Skeletal muscle satellite cell (primary cell): ENCODE data around the gene DOC2B.
"Not testable (repeated sequence)": the region's sequence is repeated elsewhere in the genome, so short reads cannot be mapped to it uniquely, and the experiment has no call there.

Experiments used
- H3K27me3 ChIP-seq: 2 replicates; pipeline ENCODE4 v1.7.0; 2013; ENCODE audit warnings: low read length; ENCODE audit not compliant: control insufficient read depth, insufficient read depth
- H3K36me3 ChIP-seq: 2 replicates; pipeline ENCODE4 v1.7.0; 2013; ENCODE audit warnings: mild to moderate bottlenecking, control low read depth, low read length; ENCODE audit not compliant: insufficient read depth
- H3K4me1 ChIP-seq: 2 replicates; pipeline ENCODE4 v1.7.0; 2013; ENCODE audit warnings: low read length; ENCODE audit not compliant: control insufficient read depth, insufficient read depth
- H3K4me2 ChIP-seq: 2 replicates; pipeline ENCODE4 v1.7.0; 2013; ENCODE audit warnings: mild to moderate bottlenecking, low read length
- H3K4me3 ChIP-seq: 2 replicates; pipeline ENCODE4 v1.7.0; 2013; ENCODE audit warnings: low read length
- H3K9ac ChIP-seq: 2 replicates; pipeline ENCODE4 v1.7.0; 2013; ENCODE audit warnings: mild to moderate bottlenecking, low read depth, low read length, moderate library complexity
- H3K9me3 ChIP-seq: replicated peaks from 2 replicates; pipeline ENCODE4 v1.7.0; 2013; ENCODE audit warnings: mild to moderate bottlenecking, control low read depth, low read length

Gene DOC2B

DNA sequence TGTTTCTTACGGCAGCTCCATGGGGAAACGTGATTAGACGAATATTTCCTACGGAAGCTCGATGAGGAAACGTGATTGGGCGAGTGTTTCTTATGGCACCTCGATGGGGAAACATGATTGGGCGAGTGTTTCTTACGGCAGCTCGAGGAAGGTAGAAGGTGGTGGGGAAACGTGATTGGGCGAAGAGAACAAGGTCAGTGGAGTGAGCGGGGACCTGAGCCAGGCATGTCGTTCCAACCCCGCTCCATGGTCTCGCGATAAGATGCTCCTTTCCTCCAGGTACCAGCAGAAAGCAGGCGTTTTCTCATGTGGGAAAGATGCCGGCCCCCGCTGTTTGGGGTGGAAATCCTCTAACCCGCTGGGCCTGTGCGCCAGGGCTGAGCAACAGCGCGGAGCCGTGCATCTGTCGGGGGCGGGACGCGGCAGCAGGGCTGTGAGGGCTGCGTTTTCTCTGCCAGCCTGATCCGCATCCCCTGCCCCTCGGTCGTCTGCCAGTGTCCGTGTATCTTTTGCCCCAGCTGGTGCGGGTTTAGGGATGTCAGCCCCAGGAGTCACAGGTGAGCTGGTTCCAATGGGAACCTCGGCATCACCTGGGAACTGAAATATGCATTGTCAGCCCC lies 25.6 kb upstream of the DOC2B start:
- H3K4me1 ChIP-seq: no peaks in the 10 kb centered on the region
- no peaks in the 10 kb centered on the region for H3K9me3 ChIP-seq
- peaks cover 20% of the 10 kb centered on the region for H3K27me3 ChIP-seq
- no peak overlapping the region for H3K9ac ChIP-seq
- no peaks in the 10 kb centered on the region for H3K36me3 ChIP-seq
- no peak overlapping the region for H3K4me2 ChIP-seq
- H3K4me3 ChIP-seq: no peak overlapping the region

DNA sequence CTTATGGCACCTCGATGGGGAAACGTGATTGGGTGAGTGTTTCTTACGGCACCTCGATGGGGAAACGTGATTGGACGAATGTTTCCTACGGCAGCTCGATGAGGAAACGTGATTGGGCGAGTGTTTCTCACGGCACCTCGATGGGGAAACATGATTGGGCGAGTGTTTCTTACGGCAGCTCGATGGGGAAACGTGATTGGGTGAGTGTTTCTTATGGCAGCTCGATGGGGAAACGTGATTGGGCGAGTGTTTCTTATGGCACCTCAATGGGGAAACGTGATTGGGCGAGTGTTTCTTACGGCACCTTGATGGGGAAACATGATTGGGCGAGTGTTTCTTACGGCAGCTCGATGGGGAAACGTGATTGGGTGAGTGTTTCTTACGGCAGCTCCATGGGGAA lies 25.0 kb upstream of the DOC2B start:
- not testable (repeated sequence) for H3K4me3 ChIP-seq, H3K9ac ChIP-seq, H3K36me3 ChIP-seq, H3K4me2 ChIP-seq, H3K9me3 ChIP-seq, H3K4me1 ChIP-seq
- peaks cover 24% of the 10 kb centered on the region for H3K27me3 ChIP-seq

DNA sequence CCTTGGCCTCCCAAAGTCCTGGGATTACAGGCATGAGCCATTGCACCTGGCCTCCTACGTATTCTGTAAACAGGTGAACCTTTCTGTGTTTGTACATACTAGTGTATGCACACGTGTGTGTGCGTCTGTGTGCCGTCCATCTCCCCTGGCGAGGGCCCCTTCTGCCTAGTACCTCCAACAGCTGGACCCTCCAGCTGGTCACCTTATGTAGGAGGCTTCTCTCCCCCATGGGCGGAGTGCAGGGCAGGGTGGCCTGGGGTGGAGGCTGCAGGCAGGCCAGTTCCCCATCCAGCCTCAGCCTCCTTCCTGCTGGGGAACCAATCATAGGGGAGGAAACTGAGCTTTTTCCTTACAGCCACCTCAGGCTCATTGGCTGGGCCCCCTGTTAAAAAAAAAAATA lies 24.4 kb upstream of the DOC2B start:
- Histone ChIP-seq H3K4me1 (no peaks in the 10 kb centered on the region), H3K36me3 (no peaks in the 10 kb centered on the region), H3K9ac (no peak overlapping the region), H3K4me2 (no peak overlapping the region), H3K4me3 (no peak overlapping the region), H3K27me3 (peaks cover 28% of the 10 kb centered on the region), H3K9me3 (no peaks in the 10 kb centered on the region)

DNA sequence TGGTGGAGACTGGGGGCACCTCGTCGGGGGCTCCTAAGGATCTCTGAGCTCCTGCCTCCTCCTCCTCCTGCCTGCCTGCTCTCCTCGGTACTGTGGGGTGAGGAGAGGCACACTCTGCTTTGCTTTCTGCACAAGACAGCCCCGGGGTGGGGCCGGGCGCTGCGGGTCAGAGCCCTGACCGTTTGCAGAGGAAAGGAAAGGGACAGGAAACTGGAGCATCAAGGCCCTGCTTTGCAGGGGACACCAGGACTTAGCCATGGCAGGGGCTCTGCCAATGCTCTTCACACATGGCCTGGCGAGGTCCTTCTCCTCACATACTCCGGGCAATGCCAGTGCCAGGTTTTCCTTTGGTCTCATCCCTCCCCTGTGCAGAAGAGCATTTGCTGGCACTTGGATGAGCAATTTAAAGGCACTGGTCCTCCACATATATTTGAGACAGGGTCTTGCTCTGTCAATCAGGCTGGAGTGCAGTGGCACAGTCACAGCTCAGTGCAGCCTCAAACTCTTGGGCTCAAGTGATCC lies 23.8 kb upstream of the DOC2B start:
- Histone ChIP-seq H3K4me2 (no peak overlapping the region), H3K27me3 (peaks cover 33% of the 10 kb centered on the region), H3K36me3 (no peaks in the 10 kb centered on the region), H3K4me1 (no peaks in the 10 kb centered on the region), H3K9me3 (no peaks in the 10 kb centered on the region), H3K9ac (no peak overlapping the region), H3K4me3 (no peak overlapping the region)

DNA sequence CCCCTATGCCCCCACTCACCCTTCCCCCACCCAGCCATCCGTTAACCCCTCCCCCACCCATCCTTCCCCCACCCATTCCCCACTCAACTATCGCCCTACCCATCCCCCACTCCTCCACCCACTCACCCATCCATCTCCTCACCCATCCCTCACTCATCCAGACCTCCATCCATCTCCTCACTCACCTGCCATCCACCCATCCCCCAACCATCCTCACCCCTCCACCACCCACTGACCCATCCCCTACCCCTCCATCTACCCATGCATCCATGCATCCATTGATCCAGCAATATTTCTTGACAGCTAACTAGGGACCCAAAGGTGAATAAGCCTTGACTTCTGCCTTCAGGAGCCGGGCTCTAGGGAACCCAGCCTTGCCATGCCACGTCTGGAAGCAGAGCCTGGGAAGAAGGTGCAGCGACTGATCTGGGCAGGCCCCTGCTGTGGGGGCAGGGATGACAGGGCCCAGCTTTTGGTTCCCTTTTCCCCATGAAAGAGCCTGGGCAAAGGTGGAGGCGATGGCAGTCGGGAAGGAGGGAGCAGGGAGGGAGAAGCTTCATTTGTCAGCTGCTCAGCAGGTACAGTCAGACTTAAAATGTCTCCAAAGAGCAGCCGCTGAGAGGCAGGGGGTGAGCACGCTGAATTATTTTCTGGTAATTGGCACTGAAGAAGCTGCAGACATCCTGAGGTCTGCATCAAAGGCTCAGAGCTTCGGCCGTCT lies 23.1 kb upstream of the DOC2B start:
- Histone ChIP-seq H3K9me3 (no peaks in the 10 kb centered on the region), H3K9ac (no peak overlapping the region), H3K4me1 (no peaks in the 10 kb centered on the region), H3K36me3 (no peaks in the 10 kb centered on the region), H3K4me2 (no peak overlapping the region), H3K27me3 (peaks cover 40% of the 10 kb centered on the region), H3K4me3 (no peak overlapping the region)

DNA sequence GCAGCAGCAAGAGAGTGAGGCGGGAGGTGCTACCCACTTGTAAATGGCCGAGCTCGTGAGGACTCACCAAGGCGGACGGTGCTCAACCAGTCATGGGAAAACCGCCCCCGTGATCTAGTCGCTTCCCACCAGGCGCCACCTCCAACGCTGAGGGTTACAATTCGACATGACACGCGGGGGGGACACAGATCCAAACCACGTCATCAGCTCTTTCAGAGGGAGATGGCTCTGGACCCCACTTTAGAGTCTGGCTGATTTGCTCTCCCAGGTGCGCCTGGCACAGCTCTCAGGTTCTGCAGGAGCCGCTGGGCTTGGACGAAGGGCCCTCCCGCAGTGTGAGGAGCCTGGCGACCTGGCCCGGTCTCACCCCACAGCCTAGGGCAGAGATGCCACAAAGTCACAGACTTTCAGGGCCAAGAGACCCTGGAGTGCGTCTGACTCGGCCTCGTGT lies 21.1 kb upstream of the DOC2B start:
- no peaks in the 10 kb centered on the region for H3K4me1 ChIP-seq
- H3K36me3 ChIP-seq: no peaks in the 10 kb centered on the region
- no peaks in the 10 kb centered on the region for H3K9me3 ChIP-seq

DNA sequence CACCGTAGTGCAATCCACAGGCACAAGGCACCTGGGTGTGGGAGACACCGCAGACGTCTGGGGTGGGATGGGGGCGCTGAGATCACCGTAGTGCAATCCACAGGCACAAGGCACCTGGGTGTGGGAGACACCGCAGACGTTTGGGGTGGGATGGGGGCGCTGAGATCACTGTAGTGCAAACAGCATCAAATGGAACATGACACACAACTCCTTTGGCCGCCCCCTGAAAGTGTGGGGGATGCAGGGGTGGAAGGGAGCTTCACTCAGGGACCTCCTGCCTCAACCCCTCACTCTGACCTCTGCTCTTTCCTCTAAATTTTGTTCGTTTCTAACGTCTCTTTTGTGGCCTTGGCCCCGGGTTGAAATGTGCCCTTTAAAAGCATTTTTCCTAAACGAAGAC lies 20.3 kb upstream of the DOC2B start:
- H3K27me3 ChIP-seq: peaks cover 53% of the 10 kb centered on the region
- H3K9ac ChIP-seq, H3K4me1 ChIP-seq, H3K4me3 ChIP-seq, H3K36me3 ChIP-seq, H3K4me2 ChIP-seq, H3K9me3 ChIP-seq: not testable (repeated sequence)

More for the DNA sequence above, 21.1 kb upstream of the DOC2B start:
- Histone ChIP-seq H3K9ac (no peak overlapping the region), H3K4me3 (no peak overlapping the region), H3K4me2 (no peak overlapping the region), H3K27me3 (peaks cover 49% of the 10 kb centered on the region)

DNA sequence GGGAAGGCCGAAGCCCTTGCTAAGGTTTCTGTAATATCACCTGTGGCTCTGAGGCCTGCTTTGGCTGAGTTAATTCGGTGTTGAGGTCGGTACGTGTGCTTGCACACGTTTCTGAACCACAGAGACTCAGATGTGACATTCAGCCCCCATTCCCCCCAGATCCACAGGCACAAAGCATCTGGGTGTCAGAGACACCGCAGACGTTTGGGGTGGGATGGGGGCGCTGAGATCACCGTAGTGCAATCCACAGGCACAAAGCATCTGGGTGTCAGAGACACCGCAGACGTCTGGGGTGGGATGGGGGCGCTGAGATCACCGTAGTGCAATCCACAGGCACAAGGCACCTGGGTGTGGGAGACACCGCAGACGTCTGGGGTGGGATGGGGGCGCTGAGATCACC lies 19.8 kb upstream of the DOC2B start:
- H3K4me2 ChIP-seq, H3K9ac ChIP-seq, H3K4me1 ChIP-seq, H3K4me3 ChIP-seq, H3K9me3 ChIP-seq, H3K36me3 ChIP-seq: not testable (repeated sequence)
- peaks cover 57% of the 10 kb centered on the region for H3K27me3 ChIP-seq

DNA sequence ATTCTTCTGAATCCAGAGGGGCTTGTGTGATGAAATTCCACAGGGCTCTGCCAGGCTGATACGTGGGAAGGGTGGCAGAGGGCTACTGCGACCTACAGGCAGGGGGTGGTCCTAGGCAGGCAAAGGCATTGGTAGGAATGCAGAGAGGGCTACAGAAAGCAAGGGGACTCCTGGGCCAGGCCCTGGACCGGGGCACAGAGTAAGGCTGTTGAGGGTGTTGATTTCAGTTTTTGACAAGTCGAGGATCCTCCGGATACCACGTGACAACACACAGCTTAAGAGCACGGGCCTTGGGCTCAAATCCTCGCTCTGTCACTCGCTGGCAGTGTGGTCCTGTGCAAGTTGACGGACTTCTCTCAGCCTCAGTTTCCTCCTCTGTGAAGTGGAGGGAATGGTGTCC lies 19.1 kb upstream of the DOC2B start:
- Histone ChIP-seq H3K4me1 (no peaks in the 10 kb centered on the region), H3K9ac (no peak overlapping the region), H3K4me3 (no peak overlapping the region), H3K9me3 (no peaks in the 10 kb centered on the region), H3K4me2 (no peak overlapping the region), H3K36me3 (no peaks in the 10 kb centered on the region), H3K27me3 (peaks cover 58% of the 10 kb centered on the region)

DNA sequence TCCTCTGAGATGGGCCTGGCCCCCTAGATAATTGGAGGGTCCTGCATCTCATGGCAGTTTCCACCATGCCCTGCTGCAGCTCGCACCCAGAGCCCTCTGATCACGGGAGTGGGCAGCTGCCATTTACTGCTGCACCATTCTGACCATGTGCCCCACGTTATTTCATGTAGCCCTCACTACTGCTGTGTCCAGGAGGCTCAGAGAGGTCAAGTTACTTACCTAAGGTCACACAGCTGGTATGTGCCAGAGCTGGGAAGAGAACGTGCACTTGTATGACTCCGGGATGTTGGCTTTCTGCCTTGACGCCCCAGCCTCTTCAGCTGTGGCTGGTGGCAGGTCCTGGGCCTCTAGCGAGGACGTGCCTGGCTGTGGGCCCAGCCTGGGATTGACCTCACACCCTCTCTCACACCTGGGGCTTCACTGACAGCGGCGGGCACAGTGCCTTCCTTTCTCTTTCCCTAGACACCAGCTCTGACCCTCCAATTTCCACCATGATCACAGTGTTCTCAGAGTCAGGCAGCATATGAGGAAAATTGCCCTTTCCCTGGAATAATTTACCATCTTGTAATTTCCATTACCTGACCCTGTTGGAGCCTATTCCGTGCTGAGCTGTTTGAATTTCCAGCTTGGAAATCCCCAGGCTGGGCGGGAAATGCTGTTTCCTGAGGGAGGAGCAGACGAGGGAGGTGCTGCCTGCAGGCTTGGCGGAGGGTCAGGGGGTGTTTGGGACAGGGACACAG lies 18.5 kb upstream of the DOC2B start:
- peaks cover 60% of the 10 kb centered on the region for H3K27me3 ChIP-seq
- H3K9me3 ChIP-seq: no peaks in the 10 kb centered on the region
- no peak overlapping the region for H3K4me3 ChIP-seq
- no peak overlapping the region for H3K4me2 ChIP-seq
- no peaks in the 10 kb centered on the region for H3K4me1 ChIP-seq
- no peak overlapping the region for H3K9ac ChIP-seq
- no peaks in the 10 kb centered on the region for H3K36me3 ChIP-seq

DNA sequence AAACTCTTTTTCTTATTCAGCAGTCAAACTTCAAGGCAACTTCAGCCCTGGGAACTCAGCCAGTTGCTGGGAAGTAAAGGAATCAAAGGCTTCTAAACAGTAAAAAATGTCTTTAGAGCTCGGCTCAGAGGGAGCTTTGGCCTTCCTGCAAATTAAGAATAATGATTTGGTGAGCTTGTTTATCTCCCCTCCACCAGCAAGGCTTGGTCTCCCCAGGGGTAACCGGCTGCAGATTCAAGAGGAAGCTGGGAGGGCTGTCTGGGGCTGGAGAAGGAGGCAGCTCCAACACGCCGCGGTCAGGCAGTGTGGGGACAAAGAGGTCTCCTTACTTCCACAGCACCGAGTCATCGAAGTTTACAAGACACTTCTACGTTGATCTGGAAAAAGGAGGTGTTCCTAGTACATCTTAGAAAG lies 17.7 kb upstream of the DOC2B start:
- Histone ChIP-seq H3K36me3 (no peaks in the 10 kb centered on the region), H3K9me3 (no peaks in the 10 kb centered on the region), H3K4me3 (no peak overlapping the region), H3K9ac (no peak overlapping the region), H3K4me2 (no peak overlapping the region), H3K27me3 (peaks cover 66% of the 10 kb centered on the region), H3K4me1 (no peaks in the 10 kb centered on the region)
